ENCODE results near the gene C1QTNF8. TPM values are rescaled to one million over a fixed set of nuclear protein-coding genes. Genes with fewer than 3 reads are reported as not detected.
A peak's percentile ranks its signal among the peaks of the same experiment; 100 is the strongest.
"Not testable (repeated sequence)": the region's sequence is repeated elsewhere in the genome, so short reads cannot be mapped to it uniquely, and the experiment has no call there.

The C1QTNF8 gene
- total and polyA plus RNA-seq, 4 experiments from 2014 or later, result not detected

GRCh38 chr16:1089822-1090619 lies 6.0 kb downstream of the C1QTNF8 start:
- H3K27ac Mint-ChIP-seq, result no peak overlapping the region
- CTCF ChIA-PET (ENCODE audit: partially characterized antibody), result no interaction called here
- Histone ChIP-seq H3K9me3 (ENCODE audit: control insufficient read depth in 1 of 2, low read length in 2 of 2) (peaks cover 0 to 3% of the 10 kb centered on the region in 2 donors), H3K27ac (ENCODE audit: low read depth, low read length) (no peak overlapping the region), H3K36me3 (ENCODE audit: insufficient read depth, low read length) (no peaks in the 10 kb centered on the region), H3K27me3 (ENCODE audit: insufficient read depth, low read length) (no peaks in the 10 kb centered on the region), H3K4me1 (ENCODE audit: insufficient read depth, low read length) (no peaks in the 10 kb centered on the region), H3K4me3 (ENCODE audit: low read length in 2 of 2) (no peak overlapping the region)
- POLR2A ChIA-PET (ENCODE audit: partially characterized antibody), result no interaction called here
- DNase-seq, result no peak
- H3K4me1 Mint-ChIP-seq, result peaks cover 0 to 2% (median 0%) of the 10 kb centered on the region in 4 donors
- peaks cover 6 to 15% of the 10 kb centered on the region in 2 donors for H3K27me3 Mint-ChIP-seq
- H3K36me3 Mint-ChIP-seq, result peaks cover 2 to 8% of the 10 kb centered on the region in 2 donors
- intact Hi-C loops (cut with micrococcal nuclease), result no loop called here
- no peak overlapping the region for H3K4me3 Mint-ChIP-seq
- H3K9me3 Mint-ChIP-seq, result peaks cover 0 to 19% (median 10%) of the 10 kb centered on the region in 8 donors

GRCh38 chr16:1089439-1089821 lies 6.6 kb downstream of the C1QTNF8 start:
- Mint-ChIP-seq H3K4me1 (peaks cover 0 to 2% (median 0%) of the 10 kb centered on the region in 4 donors), H3K27me3 (peaks cover 6 to 16% of the 10 kb centered on the region in 2 donors), H3K9me3 (peaks cover 0 to 25% (median 14%) of the 10 kb centered on the region in 8 donors), H3K36me3 (peaks cover 2 to 9% of the 10 kb centered on the region in 2 donors), H3K27ac (no peak overlapping the region), H3K4me3 (no peak overlapping the region)
- H3K4me3 ChIP-seq (ENCODE audit: low read length in 2 of 2), result no peak overlapping the region
- no peak for DNase-seq
- H3K36me3 ChIP-seq (ENCODE audit: insufficient read depth, low read length), result no peaks in the 10 kb centered on the region
- no peaks in the 10 kb centered on the region for H3K4me1 ChIP-seq (ENCODE audit: insufficient read depth, low read length)
- H3K9me3 ChIP-seq (ENCODE audit: control insufficient read depth in 1 of 2, low read length in 2 of 2), result peaks cover 0 to 7% of the 10 kb centered on the region in 2 donors
- ChIA-PET POLR2A (ENCODE audit: partially characterized antibody) (no interaction called here), CTCF (ENCODE audit: partially characterized antibody) (no interaction called here)
- H3K27me3 ChIP-seq (ENCODE audit: insufficient read depth, low read length), result no peaks in the 10 kb centered on the region
- intact Hi-C loops (cut with micrococcal nuclease), result no loop called here
- no peak overlapping the region for H3K27ac ChIP-seq (ENCODE audit: low read depth, low read length)

- Histone ChIP-seq H3K27ac (ENCODE audit: low read depth, low read length) (no peak overlapping the region), H3K27me3 (ENCODE audit: insufficient read depth, low read length) (no peaks in the 10 kb centered on the region), H3K36me3 (ENCODE audit: insufficient read depth, low read length) (no peaks in the 10 kb centered on the region), H3K4me3 (ENCODE audit: low read length in 2 of 2) (no peak overlapping the region), H3K9me3 (ENCODE audit: control insufficient read depth in 1 of 2, low read length in 2 of 2) (peaks cover 0 to 7% of the 10 kb centered on the region in 2 donors), H3K4me1 (ENCODE audit: insufficient read depth, low read length) (no peaks in the 10 kb centered on the region)
- CTCF ChIA-PET (ENCODE audit: partially characterized antibody), result interaction anchor here (1.3 kb wide), 1 partner anchor 15 kb away, joined by 3 read pairs; no protein-coding TSS in a partner anchor
- H3K9me3 Mint-ChIP-seq, result peaks cover 0 to 30% (median 19%) of the 10 kb centered on the region in 8 donors
- no peak overlapping the region for H3K27ac Mint-ChIP-seq
- no peak for DNase-seq
- peaks cover 0 to 2% (median 0%) of the 10 kb centered on the region in 4 donors for H3K4me1 Mint-ChIP-seq
- peaks cover 6 to 19% of the 10 kb centered on the region in 2 donors for H3K27me3 Mint-ChIP-seq
- POLR2A ChIA-PET (ENCODE audit: partially characterized antibody), result no interaction called here
- H3K4me3 Mint-ChIP-seq, result no peak overlapping the region
- peaks cover 2 to 9% of the 10 kb centered on the region in 2 donors for H3K36me3 Mint-ChIP-seq
- intact Hi-C loops (cut with micrococcal nuclease), result no loop called here
Measured at GRCh38 chr16:1088295-1089170, 7.5 kb downstream of the C1QTNF8 start.

GRCh38 chr16:1086443-1086842 lies 9.6 kb downstream of the C1QTNF8 start:
- H3K9me3 ChIP-seq (ENCODE audit: control insufficient read depth in 1 of 2, low read length in 2 of 2); intact Hi-C loops (cut with micrococcal nuclease); H3K4me3 ChIP-seq (ENCODE audit: low read length in 2 of 2); CTCF ChIA-PET (ENCODE audit: partially characterized antibody); H3K27ac ChIP-seq (ENCODE audit: low read depth, low read length); H3K4me1 Mint-ChIP-seq; H3K27me3 ChIP-seq (ENCODE audit: insufficient read depth, low read length); H3K4me3 Mint-ChIP-seq; H3K4me1 ChIP-seq (ENCODE audit: insufficient read depth, low read length); POLR2A ChIA-PET (ENCODE audit: partially characterized antibody); DNase-seq; H3K27ac Mint-ChIP-seq; H3K36me3 ChIP-seq (ENCODE audit: insufficient read depth, low read length); H3K36me3 Mint-ChIP-seq: not testable (repeated sequence)
- Mint-ChIP-seq H3K27me3 (peaks cover 11 to 23% of the 10 kb centered on the region in 2 donors), H3K9me3 (peaks cover 0 to 29% (median 19%) of the 10 kb centered on the region in 8 donors)

GRCh38 chr16:1084971-1085370 lies 11.1 kb downstream of the C1QTNF8 start:
- Mint-ChIP-seq H3K4me3 (peak overlapping the region in 1 of 8 donors; percentile 45), H3K4me1 (no peaks in the 10 kb centered on the region), H3K36me3 (peaks cover 2 to 9% of the 10 kb centered on the region in 2 donors), H3K27me3 (peaks cover 11 to 23% of the 10 kb centered on the region in 2 donors), H3K27ac (no peak overlapping the region), H3K9me3 (peaks cover 0 to 29% (median 19%) of the 10 kb centered on the region in 8 donors)
- CTCF ChIA-PET (ENCODE audit: partially characterized antibody), result no interaction called here
- Histone ChIP-seq H3K27ac (ENCODE audit: low read depth, low read length) (no peak overlapping the region), H3K9me3 (ENCODE audit: control insufficient read depth in 1 of 2, low read length in 2 of 2) (peaks cover 0 to 7% of the 10 kb centered on the region in 2 donors), H3K4me3 (ENCODE audit: low read length in 2 of 2) (no peak overlapping the region), H3K36me3 (ENCODE audit: insufficient read depth, low read length) (no peaks in the 10 kb centered on the region), H3K27me3 (ENCODE audit: insufficient read depth, low read length) (peaks cover 3% of the 10 kb centered on the region), H3K4me1 (ENCODE audit: insufficient read depth, low read length) (no peaks in the 10 kb centered on the region)
- POLR2A ChIA-PET (ENCODE audit: partially characterized antibody), result no interaction called here
- no peak for DNase-seq
- intact Hi-C loops (cut with micrococcal nuclease), result no loop called here

- Histone ChIP-seq H3K9me3 (ENCODE audit: control insufficient read depth in 1 of 2, low read length in 2 of 2) (peaks cover 0 to 7% of the 10 kb centered on the region in 2 donors), H3K36me3 (ENCODE audit: insufficient read depth, low read length) (no peaks in the 10 kb centered on the region), H3K27ac (ENCODE audit: low read depth, low read length) (no peak overlapping the region), H3K4me3 (ENCODE audit: low read length in 2 of 2) (no peak overlapping the region), H3K4me1 (ENCODE audit: insufficient read depth, low read length) (no peaks in the 10 kb centered on the region), H3K27me3 (ENCODE audit: insufficient read depth, low read length) (peaks cover 3% of the 10 kb centered on the region)
- Mint-ChIP-seq H3K4me3 (no peak overlapping the region), H3K27ac (no peak overlapping the region), H3K9me3 (peaks cover 0 to 29% (median 19%) of the 10 kb centered on the region in 8 donors), H3K4me1 (no peaks in the 10 kb centered on the region), H3K27me3 (peaks cover 14 to 21% of the 10 kb centered on the region in 2 donors), H3K36me3 (peaks cover 2 to 9% of the 10 kb centered on the region in 2 donors)
- CTCF ChIA-PET (ENCODE audit: partially characterized antibody), result no interaction called here
- intact Hi-C loops (cut with micrococcal nuclease), result no loop called here
- DNase-seq, result no peak
- POLR2A ChIA-PET (ENCODE audit: partially characterized antibody), result no interaction called here
Measured at GRCh38 chr16:1082952-1083675, 12.9 kb downstream of the C1QTNF8 start.
